T1000 (cell line): Measurements from ENCODE around the gene INF2.
A peak's percentile ranks its signal among the peaks of the same experiment; 100 is the strongest.

ENCODE experiments used
- DNase-seq: peaks from one replicate; lab custom pipeline; 2025; ENCODE audit warnings: mixed read lengths; lab: John Stamatoyannopoulos, UW

The INF2 gene

DNA sequence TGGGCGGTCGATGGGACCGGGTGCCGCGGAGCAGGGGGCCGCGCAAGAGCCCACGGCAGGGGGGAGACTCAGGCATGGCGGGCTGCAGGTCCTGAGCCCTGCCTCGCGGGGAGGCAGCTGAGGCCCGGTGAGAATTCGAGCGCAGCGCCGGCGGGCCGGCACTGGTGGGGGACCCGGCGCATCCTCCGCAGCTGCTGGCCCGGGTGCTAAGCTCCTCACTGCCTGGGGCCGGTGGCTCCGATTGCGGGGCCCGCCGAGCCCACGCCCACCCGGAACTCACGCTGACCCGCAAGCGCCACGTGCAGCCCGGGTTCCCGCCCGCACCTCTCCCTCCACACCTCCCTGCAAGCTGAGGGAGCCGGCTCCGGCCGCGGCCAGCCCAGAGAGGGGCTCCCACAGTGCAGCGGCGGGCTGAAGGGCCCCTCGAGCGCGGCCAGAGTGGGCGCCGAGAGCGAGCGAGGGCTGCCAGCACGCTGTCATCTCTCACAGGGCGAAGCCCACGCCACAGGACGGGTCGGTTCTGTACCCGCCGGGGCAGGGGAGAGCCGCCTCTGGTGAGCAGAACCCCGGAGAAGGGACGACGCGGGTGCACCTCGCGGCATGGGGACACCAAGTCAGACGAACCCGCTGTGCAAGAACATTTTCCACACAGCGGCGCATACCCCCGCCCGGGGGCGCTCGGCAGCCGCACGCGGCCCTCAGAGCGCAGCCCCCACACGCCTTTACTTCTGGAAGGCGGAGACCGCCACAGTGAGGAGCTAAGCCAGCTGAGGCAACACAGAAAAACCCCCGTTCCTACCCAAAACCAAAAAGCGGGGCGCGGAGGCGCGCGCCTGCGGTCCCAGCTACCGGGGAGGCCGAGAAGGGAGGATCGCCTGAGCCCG is 62.4 kb downstream of the INF2 start:
- DNase-seq, result no peak

DNA sequence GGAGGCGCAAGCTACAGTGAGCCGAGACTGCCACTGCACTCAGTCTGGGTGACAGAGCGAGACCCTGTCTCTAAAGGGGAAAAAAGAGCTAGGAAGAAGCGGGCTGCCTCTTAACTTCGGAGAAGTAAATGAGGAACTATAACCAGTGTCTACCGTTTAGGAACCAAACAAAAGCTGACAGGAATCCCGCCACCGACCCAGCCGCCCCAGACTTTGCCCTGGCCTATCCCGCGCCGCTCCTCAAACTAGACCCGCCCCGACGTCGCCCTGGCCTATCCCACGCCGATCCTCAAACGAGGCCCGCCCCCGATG is 63.0 kb downstream of the INF2 start:
- DNase-seq, result no peak

DNA sequence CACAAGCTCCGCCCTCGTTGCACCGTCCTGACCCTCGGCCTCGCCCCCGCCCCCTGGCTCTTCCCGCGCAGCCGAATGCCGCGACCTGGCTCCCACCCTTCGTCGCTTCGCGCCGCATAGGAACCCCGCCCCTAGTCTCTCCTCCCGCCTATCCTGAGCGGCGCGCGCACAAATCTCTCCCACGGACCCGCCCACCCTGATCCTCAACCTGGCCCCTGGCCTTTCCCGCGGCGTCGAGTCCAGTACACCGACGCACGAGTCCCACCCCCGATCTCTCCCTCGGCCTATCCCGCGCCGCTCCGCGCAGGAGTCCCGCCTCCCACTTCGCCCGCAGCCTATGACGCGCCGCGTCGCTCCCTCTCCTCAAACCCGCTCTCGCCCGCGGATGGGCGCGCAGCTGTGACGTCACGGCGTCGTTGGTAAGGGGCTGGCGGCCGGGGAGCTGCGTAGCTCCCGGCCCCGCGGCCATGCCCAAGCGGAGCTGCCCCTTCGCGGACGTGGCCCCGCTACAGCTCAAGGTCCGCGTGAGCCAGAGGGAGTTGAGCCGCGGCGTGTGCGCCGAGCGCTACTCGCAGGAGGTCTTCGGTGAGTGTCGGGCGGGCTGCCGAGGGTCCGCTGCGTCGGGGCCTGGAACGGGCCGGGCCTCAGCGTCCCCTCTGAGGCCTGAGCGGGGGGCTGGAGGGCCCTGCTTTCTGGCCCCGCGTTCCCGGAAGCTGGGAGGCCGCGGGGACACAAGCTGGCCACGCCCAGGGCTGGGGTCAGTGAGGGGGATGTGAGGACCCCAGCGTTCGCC is 63.5 kb downstream of the INF2 start, which contains the start of gene SIVA1:
TSS of gene SIVA1 (plus strand) at position 413 of the 793 bp plus-strand sequence. CDS start at position 468, 55 bp downstream.
- peak; percentile 99 for DNase-seq

DNA sequence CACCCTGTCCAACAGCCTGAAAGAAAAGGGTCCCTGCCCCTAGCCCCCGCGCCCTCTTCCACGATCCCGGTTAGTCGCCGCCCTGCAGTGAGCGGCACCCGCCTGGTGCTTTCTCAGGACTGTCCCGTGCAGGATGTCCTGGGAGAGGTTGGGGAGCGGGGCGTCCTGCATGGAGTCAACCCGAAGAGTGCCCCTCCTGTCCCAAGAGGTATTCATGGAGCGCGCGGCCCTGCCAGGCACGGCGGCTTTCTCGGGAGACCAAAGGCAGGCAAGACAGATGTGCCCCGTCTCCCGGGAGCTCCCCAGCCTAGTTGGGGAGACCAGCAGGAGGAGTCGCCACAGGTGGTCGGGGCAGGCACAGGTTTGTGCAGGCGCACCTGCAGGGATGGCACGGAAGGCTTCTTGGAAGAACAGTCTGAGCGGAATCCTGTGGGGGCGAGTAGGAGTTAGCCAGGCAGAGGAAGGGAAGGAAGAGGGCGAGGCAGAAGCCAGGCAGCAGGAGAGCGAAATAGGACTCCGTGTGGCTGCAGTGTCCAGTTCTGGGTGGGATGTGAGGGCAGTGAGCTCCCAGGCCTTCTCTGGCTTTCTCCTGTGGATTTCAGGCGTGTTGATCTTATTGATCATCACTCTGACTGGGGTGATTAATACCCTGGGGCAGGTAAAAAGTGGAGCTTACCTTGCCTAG is 64.3 kb downstream of the INF2 start:
- DNase-seq, result no peak

DNA sequence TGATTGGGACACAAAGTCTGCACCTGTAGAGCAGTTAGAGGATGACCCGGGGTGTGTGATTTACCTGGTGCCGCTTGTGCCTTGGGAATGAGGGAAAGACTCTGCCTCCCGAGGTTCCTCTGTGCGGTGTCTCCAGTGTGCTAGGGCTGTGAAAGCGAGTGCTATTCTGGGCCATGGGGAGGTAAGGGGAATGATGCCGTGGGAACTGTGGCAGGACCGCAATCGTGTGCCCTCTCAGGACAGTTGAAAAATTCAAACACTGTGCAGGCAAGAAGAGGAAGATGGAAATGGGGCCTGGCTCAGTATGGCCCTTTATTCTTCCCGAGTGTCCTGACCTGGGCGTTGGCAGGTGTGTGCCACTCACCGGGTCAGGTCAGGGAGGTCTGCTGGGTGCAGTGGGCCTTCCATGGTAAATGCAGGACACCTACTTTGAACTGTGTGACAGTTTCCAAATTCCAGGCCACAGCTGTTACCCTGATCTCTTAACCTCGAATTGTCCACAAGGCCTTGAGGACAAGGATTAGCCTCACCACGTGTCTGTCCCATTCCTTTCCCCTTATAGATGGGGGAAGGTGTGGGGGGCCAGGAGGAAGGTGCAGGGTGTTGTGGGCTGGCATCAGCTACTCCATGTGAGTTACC is 64.9 kb downstream of the INF2 start:
- no peak for DNase-seq

DNA sequence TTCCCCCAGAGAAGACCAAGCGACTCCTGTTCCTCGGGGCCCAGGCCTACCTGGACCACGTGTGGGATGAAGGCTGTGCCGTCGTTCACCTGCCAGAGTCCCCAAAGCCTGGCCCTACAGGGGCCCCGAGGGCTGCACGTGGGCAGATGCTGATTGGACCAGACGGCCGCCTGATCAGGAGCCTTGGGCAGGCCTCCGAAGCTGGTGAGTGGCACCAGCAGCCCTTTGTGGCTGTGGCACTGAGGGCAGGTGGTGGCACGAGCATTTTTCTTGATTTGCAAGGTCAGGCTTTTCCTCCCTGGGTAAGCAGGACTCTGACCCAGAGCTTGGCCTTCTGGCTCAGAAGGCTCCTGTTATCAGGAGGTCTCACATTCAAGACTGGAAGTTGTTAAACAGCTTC is 66.2 kb downstream of the INF2 start:
- DNase-seq, result no peak

DNA sequence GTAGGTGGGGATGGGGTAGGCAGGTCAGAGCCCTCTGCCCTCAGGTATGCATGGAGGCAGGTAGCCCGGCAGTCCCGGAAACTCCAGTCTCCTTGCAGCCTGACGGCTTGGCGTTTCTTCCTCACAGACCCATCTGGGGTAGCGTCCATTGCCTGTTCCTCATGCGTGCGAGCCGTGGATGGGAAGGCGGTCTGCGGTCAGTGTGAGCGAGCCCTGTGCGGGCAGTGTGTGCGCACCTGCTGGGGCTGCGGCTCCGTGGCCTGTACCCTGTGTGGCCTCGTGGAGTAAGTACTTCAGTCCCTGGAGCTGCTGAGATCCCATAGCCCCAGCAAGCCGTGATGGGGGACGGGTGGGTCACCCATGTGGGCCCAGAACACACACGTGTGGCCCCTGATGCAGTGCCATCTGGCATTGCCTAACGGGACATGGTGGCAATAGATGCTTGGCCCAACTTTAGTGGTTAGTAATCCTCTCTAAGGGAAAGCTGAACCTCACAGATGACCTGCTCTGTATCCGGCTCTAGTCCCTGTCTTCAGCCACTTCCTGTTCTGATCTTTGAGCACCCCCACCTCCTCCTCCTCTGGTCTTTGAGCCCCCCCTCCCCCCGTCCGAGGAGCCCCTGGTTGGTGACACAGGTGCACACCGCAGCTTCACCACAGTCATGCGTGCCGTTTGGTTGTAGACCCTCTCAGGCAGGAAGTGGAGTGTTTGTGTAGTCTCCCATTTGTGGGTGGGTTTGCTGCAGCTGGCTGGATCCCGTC is 67.2 kb downstream of the INF2 start:
- DNase-seq, result no peak

DNA sequence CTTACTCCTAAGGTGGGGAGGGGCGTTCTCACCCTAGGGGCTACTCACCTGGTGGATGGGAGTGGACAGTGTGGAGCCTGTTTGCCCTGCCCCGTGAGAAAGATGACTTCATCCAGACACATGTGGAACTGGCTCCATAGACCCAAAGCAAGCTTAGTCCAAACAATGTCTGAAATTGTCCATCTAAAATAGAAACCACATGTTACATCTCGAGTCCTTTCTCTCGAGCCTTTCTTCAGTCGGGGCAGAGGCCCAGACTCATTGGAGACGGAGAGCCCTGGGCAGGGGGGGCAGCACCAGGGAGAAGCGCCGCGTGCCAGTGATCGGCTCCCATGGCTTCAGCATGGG is 67.8 kb downstream of the INF2 start:
- DNase-seq, result no peak

DNA sequence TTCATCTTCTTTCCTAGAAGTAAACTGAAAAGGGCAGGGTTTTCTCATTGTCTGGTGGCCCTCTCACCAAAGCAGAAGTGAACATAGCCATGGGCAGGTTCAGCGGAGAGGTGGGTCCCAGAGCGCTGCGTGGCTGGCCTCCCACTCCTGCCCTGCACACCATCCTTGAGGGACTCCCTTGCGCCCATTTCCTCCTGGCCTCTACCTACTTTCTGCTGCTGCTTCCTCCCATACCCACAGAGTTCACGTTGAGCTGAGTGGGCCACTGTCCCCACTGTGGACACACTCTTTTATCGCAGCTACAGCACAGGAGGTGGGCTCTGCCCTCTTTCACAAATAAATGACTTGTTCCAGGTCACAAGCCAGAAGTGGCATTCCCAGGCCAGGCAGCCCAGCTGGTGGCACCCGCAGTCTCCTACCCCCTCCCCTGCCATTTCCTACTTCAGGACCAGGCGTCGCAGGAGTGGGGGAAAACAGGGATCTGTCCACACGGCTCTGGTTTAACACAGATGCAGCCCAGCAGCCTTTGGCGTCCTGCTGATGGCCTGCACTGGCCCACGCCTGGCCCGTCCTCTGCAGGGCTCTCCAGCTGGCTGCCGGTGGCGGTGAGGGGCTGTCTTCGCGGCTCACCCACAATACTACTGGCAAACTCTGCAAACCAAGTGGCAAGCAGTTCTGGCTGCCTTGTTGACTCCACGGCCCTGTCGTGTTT is 68.4 kb downstream of the INF2 start:
- no peak for DNase-seq

DNA sequence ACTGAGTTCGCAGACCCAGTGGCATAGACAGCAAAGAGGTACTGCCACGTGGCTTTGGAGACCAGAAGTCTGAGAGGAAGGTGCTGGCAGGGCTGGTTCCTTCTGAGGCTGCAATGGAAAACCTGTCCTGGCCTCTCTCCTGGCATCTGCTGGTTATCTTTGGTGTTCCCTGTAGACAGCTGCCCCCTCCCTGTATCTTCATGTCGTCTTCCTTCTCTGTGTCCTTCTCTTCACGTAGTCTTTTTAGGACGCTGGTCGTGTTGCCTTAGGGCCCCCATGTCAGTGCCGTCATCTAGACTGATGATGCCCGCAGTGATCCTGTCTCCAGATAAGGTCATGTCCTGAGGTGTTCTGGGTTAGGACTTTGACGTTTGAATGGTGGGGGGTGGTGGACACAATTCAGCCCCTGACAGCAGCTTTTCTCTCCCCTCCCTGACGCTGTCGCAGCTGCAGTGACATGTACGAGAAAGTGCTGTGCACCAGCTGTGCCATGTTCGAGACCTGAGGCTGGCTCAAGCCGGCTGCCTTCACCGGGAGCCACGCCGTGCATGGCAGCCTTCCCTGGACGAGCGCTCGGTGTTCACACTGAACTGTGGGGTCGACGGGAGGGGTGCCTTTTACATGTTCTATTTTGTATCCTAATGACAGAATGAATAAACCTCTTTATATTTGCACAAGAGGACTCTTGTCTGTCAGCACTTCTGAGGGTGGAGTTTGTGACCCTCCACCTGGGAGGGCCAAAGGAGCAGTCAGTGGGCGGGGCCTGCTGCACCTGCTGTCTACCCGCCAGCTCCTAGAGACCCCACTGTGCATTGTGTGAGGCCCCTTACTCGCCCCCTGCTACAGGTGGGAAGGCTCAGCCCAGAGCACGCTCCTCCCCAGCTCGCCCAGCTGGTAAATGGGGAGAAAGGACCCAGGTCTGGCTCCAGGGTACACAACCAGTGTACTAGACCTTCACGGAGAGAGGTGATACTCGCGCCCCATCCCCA is 69.9 kb downstream of the INF2 start:
- no peak for DNase-seq

DNA sequence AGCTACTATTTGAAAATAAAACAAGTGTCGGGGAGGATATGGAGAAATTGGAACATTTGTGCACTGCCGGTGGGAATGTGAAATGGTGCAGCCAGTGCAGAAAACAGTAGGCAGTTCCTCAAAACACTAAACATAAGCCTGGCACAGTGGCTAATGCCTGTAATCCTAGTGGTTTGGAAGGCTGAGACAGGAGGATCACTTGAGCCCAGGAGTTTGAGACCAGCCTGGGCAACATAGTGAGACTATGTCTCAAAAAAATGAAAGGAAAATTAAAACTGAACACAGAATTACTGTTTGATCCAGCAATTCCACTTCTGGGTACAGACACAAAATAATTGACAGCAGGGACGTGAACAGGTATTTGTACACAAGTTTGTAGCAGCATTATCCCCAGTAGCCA is 76.1 kb downstream of the INF2 start:
- no peak for DNase-seq

DNA sequence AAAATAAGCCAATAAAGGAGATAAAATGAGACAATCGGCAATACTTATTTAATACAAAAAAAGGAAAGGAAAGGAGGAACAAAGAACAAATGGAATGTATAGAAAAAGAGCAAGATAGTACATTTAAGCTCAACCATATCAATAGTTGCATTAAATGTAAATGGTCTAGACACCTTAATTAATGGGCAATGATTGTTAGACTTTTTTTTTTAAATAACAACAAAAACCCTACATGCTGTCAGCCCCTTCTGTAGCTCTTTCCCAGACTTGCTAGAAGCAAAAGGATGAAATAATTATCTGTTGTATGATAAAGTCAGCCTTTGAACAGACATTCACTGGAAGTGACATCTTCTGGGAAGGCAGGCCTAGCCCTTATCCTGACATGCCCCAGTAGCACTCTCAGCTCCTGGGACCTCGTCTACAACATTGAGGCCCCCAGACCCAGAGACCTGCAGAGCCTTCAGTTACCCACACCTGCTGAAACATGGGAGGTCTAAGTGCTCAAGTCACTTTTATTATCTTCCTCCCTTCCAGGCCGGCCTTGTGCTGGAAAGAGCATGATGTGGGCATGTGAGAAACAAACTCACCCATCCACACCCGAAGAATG is 76.9 kb downstream of the INF2 start:
- no peak for DNase-seq

DNA sequence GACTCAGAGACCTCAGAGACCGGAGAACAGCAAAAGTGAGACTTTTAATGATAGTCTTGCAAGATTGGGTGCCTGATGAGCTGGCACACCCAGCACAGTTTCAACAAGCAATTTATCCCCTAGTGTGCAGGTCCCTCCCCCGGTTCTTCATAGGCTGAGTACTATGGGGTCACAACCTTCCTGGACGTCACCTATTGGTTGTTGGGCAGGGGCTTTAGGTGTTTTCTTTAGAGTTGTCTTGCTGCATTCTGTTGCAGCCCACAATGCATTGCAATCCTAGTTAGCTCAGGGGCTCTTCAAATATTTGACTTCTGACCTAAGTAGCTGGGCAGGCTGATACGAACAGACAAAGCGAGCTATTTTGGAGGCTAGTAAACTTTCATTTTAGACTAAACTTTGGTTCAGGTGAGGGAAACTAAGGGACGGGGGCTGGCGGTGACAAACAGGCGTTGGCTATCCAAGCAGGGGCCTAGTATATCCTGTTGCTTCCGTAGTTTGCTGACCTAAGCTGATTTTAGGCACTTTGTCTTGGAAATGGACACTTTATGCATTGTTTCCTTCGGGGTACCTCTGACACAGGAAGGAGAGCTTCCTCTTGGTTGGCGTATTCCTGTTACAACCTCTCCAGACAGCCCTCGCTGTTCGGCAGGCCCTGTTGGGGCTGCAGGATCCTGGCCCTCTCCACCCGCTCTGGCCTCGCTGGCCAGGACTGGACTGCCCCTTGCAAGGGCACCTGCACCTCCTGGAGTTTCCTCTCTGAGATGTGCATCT is 77.6 kb downstream of the INF2 start:
- no peak for DNase-seq

DNA sequence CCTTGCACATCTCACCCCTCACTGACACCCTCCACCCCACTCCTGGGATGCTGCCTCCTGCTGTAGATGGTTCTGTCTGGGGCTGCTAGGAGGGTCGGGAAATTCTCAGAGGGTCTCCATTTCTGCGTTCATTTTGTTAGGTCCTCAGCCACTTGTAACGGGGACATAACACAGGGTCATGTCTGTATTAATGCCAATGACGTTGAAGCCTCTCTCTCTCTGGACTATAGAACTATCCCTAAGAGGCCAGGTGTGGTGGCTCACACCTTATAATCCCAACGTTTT is 78.2 kb downstream of the INF2 start:
- DNase-seq, result no peak

DNA sequence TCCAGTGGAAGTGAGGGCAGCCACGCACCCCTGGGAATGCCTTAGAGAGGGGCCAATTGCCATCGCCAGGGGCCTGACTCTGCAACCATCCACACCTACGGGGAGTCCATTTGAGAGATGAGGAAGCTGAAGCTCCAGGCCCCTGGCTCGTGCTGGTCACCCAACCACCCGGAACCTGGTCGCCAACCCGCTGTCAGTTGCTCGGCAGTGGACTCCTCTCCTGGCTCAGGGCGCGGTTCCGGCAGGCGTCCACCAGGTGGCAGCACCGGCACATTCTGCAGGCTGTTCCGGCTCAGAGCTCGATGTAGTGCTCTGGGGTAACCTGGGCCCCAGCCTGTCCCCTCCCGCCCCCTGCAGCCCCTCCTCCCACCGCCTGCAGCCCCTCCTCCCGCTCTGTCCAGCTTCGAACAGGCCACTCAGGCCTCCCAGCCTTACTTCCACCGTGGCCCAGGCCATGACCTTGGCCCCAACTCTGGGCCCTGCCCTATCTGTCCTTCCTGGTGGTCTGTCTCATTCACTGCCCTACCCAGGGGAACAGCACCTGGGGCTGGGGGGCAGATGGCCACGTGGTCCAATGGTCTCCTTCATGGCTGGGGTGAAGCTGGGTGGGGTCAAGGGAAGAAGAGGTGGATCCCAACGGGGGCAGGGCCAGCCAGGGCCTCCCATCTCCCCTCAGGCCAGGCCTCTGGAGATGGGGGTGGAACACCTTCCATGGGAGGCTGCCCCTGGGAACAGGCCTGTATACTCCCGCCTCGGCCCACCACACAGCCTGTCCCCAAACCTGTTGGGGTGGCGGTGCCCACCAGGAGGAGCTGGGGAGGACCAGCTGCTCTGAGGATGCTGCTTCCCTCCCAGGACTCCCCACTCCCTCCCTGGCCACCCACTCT is 79.3 kb downstream of the INF2 start:
- peak; percentile 79 for DNase-seq

DNA sequence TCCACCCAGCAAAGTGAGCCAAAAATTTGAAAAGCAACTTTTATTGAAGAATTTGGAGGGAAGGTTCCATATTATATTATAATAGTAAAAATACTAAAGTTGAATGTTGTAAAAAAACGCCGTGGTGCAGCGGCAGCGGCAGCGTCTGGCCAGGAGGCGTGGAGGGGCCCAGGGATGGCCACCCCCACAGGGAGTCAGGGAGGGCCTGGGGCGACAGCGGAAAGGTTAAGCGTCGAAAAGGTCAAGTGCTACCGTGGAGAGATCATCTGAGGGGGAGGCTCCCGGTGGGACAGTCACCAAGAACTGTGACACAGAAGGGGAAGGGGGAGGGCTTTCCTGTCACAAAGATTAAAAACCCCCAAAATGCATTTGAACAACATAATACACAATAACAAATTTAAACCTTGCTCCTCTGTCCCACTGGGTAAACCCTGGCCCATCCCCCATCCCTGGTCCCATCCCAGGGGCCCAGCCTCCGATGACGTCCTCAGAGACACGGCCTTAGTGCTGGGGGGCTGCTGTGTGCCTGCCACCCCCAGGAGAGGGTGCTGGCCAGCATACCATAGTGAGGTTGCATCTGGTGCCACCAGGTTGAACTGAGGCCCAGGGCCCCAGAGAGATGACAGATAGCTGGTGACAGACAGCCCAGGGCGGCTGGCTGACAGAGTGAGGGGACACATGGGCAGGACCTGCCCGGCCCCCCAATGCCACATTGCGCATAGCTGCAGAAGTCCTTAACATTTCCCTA is 80.1 kb downstream of the INF2 start:
- DNase-seq, result no peak

DNA sequence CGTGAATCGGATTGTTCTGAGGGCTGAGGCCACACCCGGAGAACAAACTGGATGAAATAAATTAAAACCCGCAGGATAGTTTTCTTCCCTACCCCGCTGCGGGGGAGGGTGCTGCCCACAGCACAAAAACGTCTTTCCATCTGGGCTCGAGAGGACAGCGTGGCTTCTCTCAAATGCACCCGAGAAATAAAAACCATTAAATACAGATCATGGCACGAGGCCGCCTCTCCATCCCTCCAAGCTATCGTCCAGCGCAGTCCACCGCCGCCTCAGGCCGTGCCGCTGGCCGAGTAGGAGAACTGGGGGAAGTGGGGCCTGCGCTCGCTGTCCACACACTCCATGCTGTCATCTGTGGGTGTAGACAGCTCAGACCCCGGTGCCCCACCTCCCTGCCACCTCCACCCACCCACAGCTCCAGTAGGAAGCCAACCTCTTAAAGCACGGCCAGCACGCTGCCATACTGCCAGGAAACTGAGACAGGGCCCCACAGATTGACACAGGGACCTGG is 80.7 kb downstream of the INF2 start:
- no peak for DNase-seq
